Fibroblast of upper back skin (primary cell): Measurements from ENCODE around the gene SYN1.
A peak's percentile ranks its signal among the peaks of the same experiment; 100 is the strongest.

Experiments
- DNase-seq: peaks from one replicate; pipeline ENCODE4 v3.0.0-alpha.2; 2013

SYN1 gene

GRCh38 chrX:47593522-47593921 lies 26.1 kb downstream of the SYN1 start:
- no peak for DNase-seq

- DNase-seq, result no peak
Observed at GRCh38 chrX:47590984-47591383, 28.7 kb downstream of the SYN1 start.

- no peak for DNase-seq
Observed at GRCh38 chrX:47587906-47588735, 31.5 kb downstream of the SYN1 start.

- no peak for DNase-seq
Observed at GRCh38 chrX:47587091-47587891, 32.4 kb downstream of the SYN1 start.

GRCh38 chrX:47586043-47586787 lies 33.4 kb downstream of the SYN1 start:
- DNase-seq, result no peak

- DNase-seq, result no peak
Observed at GRCh38 chrX:47585273-47585672, 34.4 kb downstream of the SYN1 start.

- DNase-seq, result no peak
Observed at GRCh38 chrX:47584714-47585113, 34.9 kb downstream of the SYN1 start.

- DNase-seq, result no peak
Observed at GRCh38 chrX:47583240-47583861, 36.3 kb downstream of the SYN1 start.

GRCh38 chrX:47581731-47582647 lies 37.7 kb downstream of the SYN1 start, which contains the start of gene TIMP1:
Gene TIMP1 (plus strand): TSS chrX:47582436. CDS start chrX:47583416, 980 bp downstream.
- DNase-seq, result peak; percentile 94

GRCh38 chrX:47579537-47579936 lies 40.1 kb downstream of the SYN1 start:
- DNase-seq, result peak; percentile 44

- DNase-seq, result no peak
Observed at GRCh38 chrX:47578692-47579091, 41.0 kb downstream of the SYN1 start.

GRCh38 chrX:47577901-47578300 lies 41.8 kb downstream of the SYN1 start:
- DNase-seq, result no peak

- no peak for DNase-seq
Observed at GRCh38 chrX:47577424-47577823, 42.2 kb downstream of the SYN1 start.

- no peak for DNase-seq
Observed at GRCh38 chrX:47576021-47576898, 43.4 kb downstream of the SYN1 start.

GRCh38 chrX:47574547-47575301 lies 44.9 kb downstream of the SYN1 start:
- peak; percentile 28 for DNase-seq

GRCh38 chrX:47574076-47574546 lies 45.5 kb downstream of the SYN1 start:
- peak; percentile 14 for DNase-seq

- peak; percentile 79 for DNase-seq
Observed at GRCh38 chrX:47573341-47574075, 46.1 kb downstream of the SYN1 start.

- no peak for DNase-seq
Observed at GRCh38 chrX:47572773-47573340, 46.8 kb downstream of the SYN1 start.

GRCh38 chrX:47571896-47572295 lies 47.8 kb downstream of the SYN1 start:
- DNase-seq, result no peak
